ENCODE results near the gene KCNE4.

KCNE4 gene

DNA sequence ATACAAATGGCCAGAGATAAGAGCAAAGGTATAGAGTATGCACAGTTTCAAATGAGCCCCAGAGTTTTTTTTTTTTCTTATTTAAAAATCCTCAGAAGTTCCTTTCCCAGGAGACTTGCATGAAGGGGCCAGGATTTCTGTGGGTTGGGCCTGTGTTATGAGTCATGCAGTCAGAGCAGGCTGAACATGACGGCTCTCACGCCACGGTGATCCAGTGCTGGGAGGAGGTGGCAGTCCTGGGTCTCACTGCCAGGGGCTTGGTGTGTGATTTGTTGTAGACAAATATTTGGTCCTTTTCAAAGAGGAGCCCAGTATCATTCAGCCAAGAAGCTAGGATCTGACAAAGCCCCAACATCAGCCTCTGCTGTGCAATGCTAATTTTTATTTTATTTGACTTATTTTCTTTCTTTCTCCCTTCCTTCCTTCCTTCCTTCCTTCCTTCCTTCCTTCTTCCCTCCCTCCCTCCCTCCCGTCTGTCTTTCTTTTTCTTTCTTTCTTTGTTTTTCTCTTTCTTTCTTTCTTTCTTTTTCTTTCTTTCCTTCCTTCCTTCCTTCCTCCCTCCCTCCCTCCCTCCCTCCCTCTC is 10.4 kb upstream of the KCNE4 start:
- no peak for DNase-seq (ENCODE audit: low spot score)

DNA sequence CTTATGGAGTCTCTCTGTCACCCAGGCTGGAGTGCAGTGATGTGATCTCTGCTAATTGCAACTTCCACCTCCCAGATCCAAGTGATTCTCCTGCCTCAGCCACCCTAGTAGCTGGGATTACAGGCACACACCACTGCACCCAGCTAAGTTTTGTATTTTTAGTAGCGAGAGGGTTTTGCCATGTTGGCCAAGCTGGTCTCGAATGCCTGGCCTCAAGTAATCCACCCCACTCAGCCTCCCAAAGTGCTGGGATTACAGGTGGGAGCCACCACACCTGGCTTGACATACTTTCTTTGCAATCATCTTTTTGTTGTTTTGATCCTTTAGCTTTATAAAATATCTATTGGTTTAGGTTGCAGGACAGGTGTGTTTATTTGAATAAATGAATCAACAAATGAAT is 9.7 kb upstream of the KCNE4 start:
- DNase-seq (ENCODE audit: low spot score) = no peak

GRCh38 chr2:223042704-223043118 is 9.3 kb upstream of the KCNE4 start:
- DNase-seq (ENCODE audit: low spot score) = no peak

GRCh38 chr2:223043164-223043941 is 8.6 kb upstream of the KCNE4 start:
- DNase-seq (ENCODE audit: low spot score) = no peak

GRCh38 chr2:223044092-223044836 is 7.7 kb upstream of the KCNE4 start:
- DNase-seq (ENCODE audit: low spot score) = no peak

DNA sequence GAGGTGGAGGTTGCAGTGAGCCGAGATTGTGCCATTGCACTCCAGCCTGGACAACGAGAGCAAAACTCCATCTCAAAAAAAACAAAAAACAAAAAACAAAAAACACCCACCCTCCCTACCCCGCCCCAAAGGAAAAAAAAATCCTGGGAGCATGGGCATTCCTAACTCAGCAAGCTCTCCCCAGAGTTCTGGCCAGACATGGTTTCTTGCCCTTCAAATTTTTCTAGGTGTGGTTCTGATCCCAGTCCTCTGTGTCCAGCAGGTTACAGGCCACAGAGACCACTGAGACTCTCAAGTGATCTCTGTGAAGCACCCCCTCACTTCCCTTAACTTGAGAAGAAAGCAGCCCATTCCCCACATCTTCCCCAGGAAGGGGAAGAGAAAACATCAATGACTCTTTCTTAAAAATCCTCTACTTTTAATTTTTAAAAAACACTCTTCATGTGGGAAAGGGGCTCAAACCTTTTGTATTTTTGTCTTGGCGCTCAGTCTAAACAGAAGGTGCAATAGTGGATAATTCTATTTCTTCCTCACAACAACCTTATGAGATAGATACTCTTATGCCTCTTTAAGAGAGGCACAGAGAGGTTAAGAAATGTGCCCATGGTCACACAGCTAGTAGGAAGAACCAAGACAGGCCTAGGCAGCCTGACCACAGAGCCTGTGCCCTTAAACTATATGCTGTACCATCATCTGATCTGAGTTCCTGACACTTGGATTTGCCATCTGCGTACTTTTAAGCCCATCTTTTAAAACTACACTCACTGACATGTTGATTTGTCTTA is 6.9 kb upstream of the KCNE4 start:
- DNase-seq (ENCODE audit: low spot score) = no peak

GRCh38 chr2:223046470-223047040 is 5.4 kb upstream of the KCNE4 start:
- DNase-seq (ENCODE audit: low spot score) = no peak

GRCh38 chr2:223047260-223047761 is 4.7 kb upstream of the KCNE4 start:
- DNase-seq (ENCODE audit: low spot score) = no peak

DNA sequence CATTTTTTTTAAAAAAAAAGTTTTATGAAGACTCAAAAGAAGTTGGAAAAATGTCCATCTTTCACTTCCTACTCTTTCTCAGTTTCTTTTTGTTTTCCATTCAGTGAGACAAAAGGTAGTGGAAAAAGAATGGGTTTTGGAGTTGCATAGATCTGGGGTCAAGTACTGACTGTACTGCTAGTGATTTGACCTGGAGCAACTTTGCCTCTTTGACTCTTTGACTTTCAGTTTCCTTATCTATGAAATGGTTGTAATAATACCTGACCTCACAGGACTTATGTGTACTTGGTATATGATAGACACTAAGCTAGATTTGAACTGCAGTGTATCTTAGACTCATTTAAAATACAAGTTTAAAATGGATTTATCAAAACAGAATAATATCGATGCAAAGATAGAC is 3.5 kb upstream of the KCNE4 start:
- no peak for DNase-seq (ENCODE audit: low spot score)

GRCh38 chr2:223049356-223049755 is 2.6 kb upstream of the KCNE4 start:
- no peak for DNase-seq (ENCODE audit: low spot score)

GRCh38 chr2:223050188-223050587 is 1.8 kb upstream of the KCNE4 start:
- no peak for DNase-seq (ENCODE audit: low spot score)

DNA sequence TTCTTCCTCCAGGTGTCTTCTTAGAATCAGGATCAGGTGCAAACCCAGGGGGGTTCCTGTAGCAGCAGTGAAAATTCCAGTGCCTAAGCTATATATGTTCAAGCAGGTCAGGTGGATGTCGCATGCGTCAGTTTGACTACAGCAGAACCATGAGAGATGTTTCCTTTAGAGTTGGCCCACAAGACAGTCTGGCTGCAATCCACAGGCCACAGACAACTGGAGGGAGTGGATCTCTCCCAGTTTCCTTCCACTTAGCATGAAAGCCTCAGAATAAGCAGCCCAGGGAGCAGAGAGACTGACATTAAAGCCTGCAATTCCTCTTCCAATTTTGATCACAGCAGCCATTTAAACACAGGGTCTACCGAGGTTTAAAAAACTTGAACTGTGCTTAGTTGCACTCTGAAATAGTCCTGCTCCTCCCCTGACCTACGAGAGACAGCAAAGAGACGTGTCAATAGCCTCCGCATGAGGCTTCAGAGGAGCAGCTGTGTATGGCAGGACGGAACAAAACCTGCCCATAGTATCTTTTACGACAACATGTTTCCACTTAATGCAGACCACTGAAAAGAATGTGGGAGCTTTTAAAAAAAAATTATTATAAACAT is 988 bp upstream of the KCNE4 start:
- DNase-seq (ENCODE audit: low spot score) = no peak

- no peak for DNase-seq (ENCODE audit: low spot score)
Measured at GRCh38 chr2:223052548-223053483, 826 bp downstream of the KCNE4 start.

GRCh38 chr2:223053484-223054192 is 1.6 kb downstream of the KCNE4 start:
- no peak for DNase-seq (ENCODE audit: low spot score)

- DNase-seq (ENCODE audit: low spot score) = no peak
Measured at GRCh38 chr2:223054193-223054781, 2.3 kb downstream of the KCNE4 start.

DNA sequence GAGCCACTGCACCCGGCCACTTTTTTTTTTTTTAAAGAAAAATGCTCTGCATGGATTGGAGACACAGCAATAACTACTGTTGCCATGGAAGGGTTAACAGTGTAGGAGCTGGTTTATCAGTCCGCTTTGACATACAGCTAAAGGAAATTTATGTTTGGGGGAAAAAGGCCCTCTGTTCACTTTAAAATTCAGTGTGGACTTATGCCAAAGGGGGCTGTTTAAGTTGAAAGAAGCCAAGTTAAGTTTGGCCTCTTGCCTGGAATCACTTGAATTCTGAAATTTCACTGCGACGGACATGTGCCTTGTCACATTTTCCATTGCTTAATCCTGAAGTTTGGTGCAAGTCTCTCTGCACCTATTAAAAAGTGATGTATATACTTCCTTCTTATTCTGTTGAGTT is 3.1 kb downstream of the KCNE4 start:
- no peak for DNase-seq (ENCODE audit: low spot score)

DNA sequence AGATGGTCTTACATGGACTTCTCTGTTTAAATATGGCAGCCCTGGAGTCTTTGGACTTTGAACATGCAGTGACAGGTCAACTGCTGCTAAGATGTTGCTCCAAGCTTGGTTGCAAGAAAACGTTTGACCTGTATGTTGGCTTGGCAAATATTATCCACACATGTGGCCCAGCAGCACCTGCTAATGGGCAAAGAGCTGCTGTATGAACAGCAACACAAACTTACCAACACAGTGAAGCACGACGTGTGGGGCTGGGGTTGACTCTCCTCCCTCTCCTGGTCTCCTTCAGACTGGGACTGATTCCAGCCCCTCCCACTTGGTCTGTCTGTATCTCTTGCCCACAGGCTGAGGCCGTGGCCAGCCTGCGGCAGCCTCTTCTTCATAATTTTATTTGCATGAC is 3.8 kb downstream of the KCNE4 start:
- DNase-seq (ENCODE audit: low spot score) = no peak

DNA sequence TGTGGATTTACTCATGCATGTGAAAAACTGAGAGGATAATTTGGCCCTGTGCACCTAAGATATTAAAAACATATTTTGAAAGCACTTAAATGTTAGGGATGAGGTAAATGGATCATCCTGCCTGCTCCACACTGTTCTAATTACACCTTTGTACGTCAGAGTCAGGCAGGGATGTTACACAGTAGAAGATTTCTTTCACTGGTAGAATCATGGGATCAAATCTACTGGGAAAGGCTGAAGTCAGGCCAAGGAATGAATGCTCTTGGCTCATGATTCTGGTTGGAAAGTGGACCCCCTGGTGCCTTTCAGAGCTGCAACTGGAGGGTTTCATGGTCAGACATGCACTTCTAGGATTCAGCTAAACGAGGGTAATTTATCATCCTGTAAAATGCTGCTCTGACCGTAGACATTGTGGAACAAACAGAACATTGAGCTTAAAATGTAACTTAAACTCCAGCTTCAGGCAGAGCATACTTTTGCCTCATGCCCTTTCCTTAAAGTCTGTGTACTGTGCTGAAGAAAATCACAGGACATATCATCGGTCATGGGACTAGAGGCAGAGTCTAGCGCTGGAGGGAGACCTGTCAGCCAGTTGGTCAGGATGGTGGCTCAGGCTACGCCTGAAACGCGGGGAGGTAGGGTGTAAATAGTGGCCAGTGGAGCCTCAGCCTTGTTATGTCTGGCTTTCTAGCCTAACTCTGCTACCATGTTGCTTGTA is 4.9 kb downstream of the KCNE4 start:
- DNase-seq (ENCODE audit: low spot score) = no peak

DNA sequence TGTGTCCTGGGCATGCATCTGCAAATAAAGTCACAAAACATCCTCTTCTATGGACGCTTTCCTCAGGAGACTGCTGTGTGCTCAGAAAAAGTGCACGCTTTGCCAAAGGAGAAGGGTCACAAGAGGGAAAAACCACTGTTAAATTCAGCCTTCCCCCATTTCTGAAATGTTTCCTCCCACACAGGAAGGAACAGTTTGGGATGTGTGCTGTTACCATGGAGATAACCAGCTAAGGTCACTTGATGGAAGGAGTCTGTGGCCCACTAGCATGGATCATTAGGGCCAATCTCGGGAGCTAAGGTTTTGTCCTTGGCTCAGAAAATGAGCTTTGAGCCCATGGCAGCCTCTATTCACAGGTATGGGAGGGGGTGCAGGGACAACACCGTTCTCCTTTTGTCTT is 5.6 kb downstream of the KCNE4 start:
- DNase-seq (ENCODE audit: low spot score) = no peak
